ENCODE results near the gene VTI1B. TPM values are rescaled to one million over a fixed set of nuclear protein-coding genes. Genes with fewer than 3 reads are reported as not detected.
A peak's percentile ranks its signal among the peaks of the same experiment; 100 is the strongest.
"Not testable (repeated sequence)": the region's sequence is repeated elsewhere in the genome, so short reads cannot be mapped to it uniquely, and the experiment has no call there.

The VTI1B gene
- 51.9 and 67.7 TPM in 2 replicates for total RNA-seq (2014; rRNA removed; shearing (Covaris generic))

GRCh38 chr14:67674480-67675218 lies at the start of gene VTI1B:
TSS of gene VTI1B (minus strand) at chr14:67674632. CDS start at chr14:67674489, 143 bp downstream.
- peak; percentile 43 for DNase-seq (ENCODE audit: low spot score)

- no peak for DNase-seq (ENCODE audit: low spot score)
Observed at GRCh38 chr14:67722293-67722692, 47.9 kb upstream of the VTI1B start.

GRCh38 chr14:67721875-67722274 lies 47.4 kb upstream of the VTI1B start:
- DNase-seq (ENCODE audit: low spot score) = no peak

GRCh38 chr14:67719866-67720265 lies 45.4 kb upstream of the VTI1B start:
- DNase-seq (ENCODE audit: low spot score) = no peak

GRCh38 chr14:67719385-67719784 lies 45.0 kb upstream of the VTI1B start:
- DNase-seq (ENCODE audit: low spot score) = not testable (repeated sequence)

- DNase-seq (ENCODE audit: low spot score) = no peak
Observed at GRCh38 chr14:67718265-67718664, 43.8 kb upstream of the VTI1B start.

- no peak for DNase-seq (ENCODE audit: low spot score)
Observed at GRCh38 chr14:67717048-67717447, 42.6 kb upstream of the VTI1B start.

- DNase-seq (ENCODE audit: low spot score) = no peak
Observed at GRCh38 chr14:67710209-67710608, 35.8 kb upstream of the VTI1B start.

- DNase-seq (ENCODE audit: low spot score) = not testable (repeated sequence)
Observed at GRCh38 chr14:67709796-67710195, 35.4 kb upstream of the VTI1B start.

GRCh38 chr14:67709346-67709745 lies 34.9 kb upstream of the VTI1B start:
- not testable (repeated sequence) for DNase-seq (ENCODE audit: low spot score)

GRCh38 chr14:67705211-67705610 lies 30.8 kb upstream of the VTI1B start:
- no peak for DNase-seq (ENCODE audit: low spot score)

GRCh38 chr14:67704484-67705089 lies 30.2 kb upstream of the VTI1B start:
- DNase-seq (ENCODE audit: low spot score) = peak; percentile 52

- no peak for DNase-seq (ENCODE audit: low spot score)
Observed at GRCh38 chr14:67703997-67704396, 29.6 kb upstream of the VTI1B start.

- not testable (repeated sequence) for DNase-seq (ENCODE audit: low spot score)
Observed at GRCh38 chr14:67701492-67701891, 27.1 kb upstream of the VTI1B start, which contains the start of gene RDH12. TSS of gene RDH12 (plus strand) at chr14:67701886. CDS start at chr14:67722643, 20,757 bp downstream.

- no peak for DNase-seq (ENCODE audit: low spot score)
Observed at GRCh38 chr14:67698179-67698578, 23.7 kb upstream of the VTI1B start.

- DNase-seq (ENCODE audit: low spot score) = no peak
Observed at GRCh38 chr14:67697006-67697405, 22.6 kb upstream of the VTI1B start.

GRCh38 chr14:67695394-67695949 lies 21.0 kb upstream of the VTI1B start, which contains the start of gene RDH11:
TSS of gene RDH11 (minus strand) at chr14:67695764. CDS start at chr14:67695703, 61 bp downstream.
- DNase-seq (ENCODE audit: low spot score) = peak; percentile 89

- DNase-seq (ENCODE audit: low spot score) = peak; percentile 92
Observed at GRCh38 chr14:67694791-67695393, 20.5 kb upstream of the VTI1B start.

- DNase-seq (ENCODE audit: low spot score) = no peak
Observed at GRCh38 chr14:67690011-67690410, 15.6 kb upstream of the VTI1B start.

GRCh38 chr14:67683842-67684241 lies 9.4 kb upstream of the VTI1B start:
- DNase-seq (ENCODE audit: low spot score) = no peak

- no peak for DNase-seq (ENCODE audit: low spot score)
Observed at GRCh38 chr14:67680941-67681340, 6.5 kb upstream of the VTI1B start.

- DNase-seq (ENCODE audit: low spot score) = peak; percentile 25
Observed at GRCh38 chr14:67680121-67680602, 5.7 kb upstream of the VTI1B start.

Measured in H4 (cell line).